GM15510 (cell line): Measurements from ENCODE around the gene C20orf173.

Experiments used
- POLR2A ChIP-seq: IDR thresholded peaks from 3 replicates; pipeline ENCODE4 v1.6.1; 2011; ENCODE audit warnings: borderline replicate concordance; ENCODE audit not compliant: insufficient read length; ENCODE audit errors: extremely low read depth

C20orf173 gene

GRCh38 chr20:35529552-35529951 is at the start of gene C20orf173:
C20orf173 (minus strand) TSS chr20:35529652; CDS start chr20:35529373, 279 bp downstream.
- no peak for TF ChIP-seq POLR2A

GRCh38 chr20:35579196-35579595 is 49.7 kb upstream of the C20orf173 start:
- TF ChIP-seq POLR2A = no peak

GRCh38 chr20:35578469-35578868 is 49.0 kb upstream of the C20orf173 start:
- no peak for TF ChIP-seq POLR2A

- TF ChIP-seq POLR2A = no peak
Observed at GRCh38 chr20:35576816-35577215, 47.4 kb upstream of the C20orf173 start.

- TF ChIP-seq POLR2A = no peak
Observed at GRCh38 chr20:35575958-35576357, 46.5 kb upstream of the C20orf173 start.

- TF ChIP-seq POLR2A = no peak
Observed at GRCh38 chr20:35572838-35573237, 43.4 kb upstream of the C20orf173 start.

GRCh38 chr20:35571555-35571954 is 42.1 kb upstream of the C20orf173 start:
- no peak for TF ChIP-seq POLR2A

GRCh38 chr20:35568645-35569044 is 39.2 kb upstream of the C20orf173 start:
- no peak for TF ChIP-seq POLR2A

GRCh38 chr20:35564905-35565304 is 35.5 kb upstream of the C20orf173 start:
- no peak for TF ChIP-seq POLR2A

GRCh38 chr20:35563834-35564233 is 34.4 kb upstream of the C20orf173 start:
- TF ChIP-seq POLR2A = no peak

- no peak for TF ChIP-seq POLR2A
Observed at GRCh38 chr20:35562541-35563110, 33.2 kb upstream of the C20orf173 start.

GRCh38 chr20:35561671-35562070 is 32.2 kb upstream of the C20orf173 start:
- TF ChIP-seq POLR2A = no peak

- no peak for TF ChIP-seq POLR2A
Observed at GRCh38 chr20:35561268-35561667, 31.8 kb upstream of the C20orf173 start.

GRCh38 chr20:35560541-35560940 is 31.1 kb upstream of the C20orf173 start:
- no peak for TF ChIP-seq POLR2A

- no peak for TF ChIP-seq POLR2A
Observed at GRCh38 chr20:35560105-35560511, 30.7 kb upstream of the C20orf173 start.

- TF ChIP-seq POLR2A = no peak
Observed at GRCh38 chr20:35559042-35559693, 29.7 kb upstream of the C20orf173 start.
